Fibroblast of lung (primary cell): ENCODE data around the gene LMOD3.

Source experiments
- EZH2 ChIP-seq: IDR thresholded peaks from 2 replicates; pipeline ENCODE4 v1.5.1; 2012; ENCODE audit warnings: low read length, control low read depth, mild to moderate bottlenecking; ENCODE audit errors: missing control alignments
- TF ChIP-seq, protein P1 (sequence below), 2 donors: IDR thresholded peaks in 1 of 2; conservative IDR thresholded peaks in 1 of 2; 1 replicate in 1 of 2; 2 replicates in 1 of 2; pipeline ENCODE4 v1.5.1; 2011 to 2012; ENCODE audit warnings: low read length in 2 of 2, control low read depth in 1 of 2, inconsistent platforms in 1 of 2, low read depth in 1 of 2, mild to moderate bottlenecking in 1 of 2

DNA sequence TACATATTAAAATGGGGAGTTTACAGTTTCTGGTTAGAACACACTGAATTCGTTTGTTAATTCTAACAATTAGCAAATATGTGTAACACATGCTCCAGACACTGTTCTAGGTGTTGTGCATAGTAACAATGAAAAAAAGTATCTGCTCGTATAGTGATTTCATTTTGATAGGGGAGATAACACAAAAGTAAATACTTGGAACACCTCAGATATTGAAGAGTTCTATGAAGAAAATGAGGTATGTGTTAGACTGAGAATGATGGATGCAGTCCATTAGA, 63.5 kb downstream of the LMOD3 start:
- no peak for TF ChIP-seq EZH2
- TF ChIP-seq, protein P1, sequence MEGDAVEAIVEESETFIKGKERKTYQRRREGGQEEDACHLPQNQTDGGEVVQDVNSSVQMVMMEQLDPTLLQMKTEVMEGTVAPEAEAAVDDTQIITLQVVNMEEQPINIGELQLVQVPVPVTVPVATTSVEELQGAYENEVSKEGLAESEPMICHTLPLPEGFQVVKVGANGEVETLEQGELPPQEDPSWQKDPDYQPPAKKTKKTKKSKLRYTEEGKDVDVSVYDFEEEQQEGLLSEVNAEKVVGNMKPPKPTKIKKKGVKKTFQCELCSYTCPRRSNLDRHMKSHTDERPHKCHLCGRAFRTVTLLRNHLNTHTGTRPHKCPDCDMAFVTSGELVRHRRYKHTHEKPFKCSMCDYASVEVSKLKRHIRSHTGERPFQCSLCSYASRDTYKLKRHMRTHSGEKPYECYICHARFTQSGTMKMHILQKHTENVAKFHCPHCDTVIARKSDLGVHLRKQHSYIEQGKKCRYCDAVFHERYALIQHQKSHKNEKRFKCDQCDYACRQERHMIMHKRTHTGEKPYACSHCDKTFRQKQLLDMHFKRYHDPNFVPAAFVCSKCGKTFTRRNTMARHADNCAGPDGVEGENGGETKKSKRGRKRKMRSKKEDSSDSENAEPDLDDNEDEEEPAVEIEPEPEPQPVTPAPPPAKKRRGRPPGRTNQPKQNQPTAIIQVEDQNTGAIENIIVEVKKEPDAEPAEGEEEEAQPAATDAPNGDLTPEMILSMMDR (conservative IDR thresholded peaks at IDR 0.05 in 1 of 2, IDR thresholded peaks at IDR 0.05 in 1 of 2; ENCODE audit: low read depth in 1 of 2, low read length in 2 of 2): no peak
